NCI-H2029 treated with DMSO at 0.1 percent for 48 hours (cell line): Measurements from ENCODE around the gene GTF2A2.
"Not testable (repeated sequence)": the region's sequence is repeated elsewhere in the genome, so short reads cannot be mapped to it uniquely, and the experiment has no call there.

ENCODE experiments used
- DNase-seq: peaks from one replicate; lab custom pipeline; 2025; lab: John Stamatoyannopoulos, UW

The GTF2A2 gene, protein sequence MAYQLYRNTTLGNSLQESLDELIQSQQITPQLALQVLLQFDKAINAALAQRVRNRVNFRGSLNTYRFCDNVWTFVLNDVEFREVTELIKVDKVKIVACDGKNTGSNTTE

DNA sequence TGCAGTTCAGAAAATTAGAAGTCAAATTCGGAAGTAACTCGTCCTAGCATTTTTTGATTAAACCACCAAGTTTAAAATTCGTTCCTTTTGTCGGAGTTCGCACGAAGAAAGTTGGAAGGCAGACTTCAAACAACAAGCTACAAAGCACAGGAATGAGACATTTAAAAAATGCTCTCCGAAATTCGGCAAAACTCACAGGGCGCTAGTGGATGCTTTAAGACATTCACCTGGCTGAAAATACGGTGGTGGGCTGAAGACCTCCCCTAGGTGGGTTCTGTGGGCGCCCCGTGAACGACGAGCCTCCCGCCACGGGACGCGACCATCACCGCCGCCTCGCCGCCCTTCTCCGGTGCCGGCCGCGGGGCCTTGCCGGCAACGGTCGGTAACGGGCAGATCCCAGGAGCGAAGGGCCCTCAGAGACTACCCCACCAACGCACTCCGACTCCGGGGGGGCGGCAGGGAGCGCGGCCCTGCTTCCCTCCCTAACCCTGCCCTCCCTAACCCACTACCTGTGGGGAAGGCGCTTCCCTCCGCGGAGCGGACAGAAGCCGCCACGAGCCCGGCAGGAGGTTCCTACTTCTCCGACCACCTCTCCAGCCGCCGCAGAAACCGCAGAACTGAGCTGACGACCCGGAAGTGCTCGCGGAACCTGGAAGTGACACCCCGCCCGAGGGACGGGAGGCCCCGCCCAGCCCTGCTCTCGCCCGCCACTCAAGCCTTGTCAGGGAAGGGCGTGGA is at the start of gene GTF2A2:
Gene GTF2A2, minus strand, starts transcription at position 619 of the 738 bp plus-strand sequence. CDS start 5,238 bp downstream, outside the sequence.
- peak; percentile 57 for DNase-seq

DNA sequence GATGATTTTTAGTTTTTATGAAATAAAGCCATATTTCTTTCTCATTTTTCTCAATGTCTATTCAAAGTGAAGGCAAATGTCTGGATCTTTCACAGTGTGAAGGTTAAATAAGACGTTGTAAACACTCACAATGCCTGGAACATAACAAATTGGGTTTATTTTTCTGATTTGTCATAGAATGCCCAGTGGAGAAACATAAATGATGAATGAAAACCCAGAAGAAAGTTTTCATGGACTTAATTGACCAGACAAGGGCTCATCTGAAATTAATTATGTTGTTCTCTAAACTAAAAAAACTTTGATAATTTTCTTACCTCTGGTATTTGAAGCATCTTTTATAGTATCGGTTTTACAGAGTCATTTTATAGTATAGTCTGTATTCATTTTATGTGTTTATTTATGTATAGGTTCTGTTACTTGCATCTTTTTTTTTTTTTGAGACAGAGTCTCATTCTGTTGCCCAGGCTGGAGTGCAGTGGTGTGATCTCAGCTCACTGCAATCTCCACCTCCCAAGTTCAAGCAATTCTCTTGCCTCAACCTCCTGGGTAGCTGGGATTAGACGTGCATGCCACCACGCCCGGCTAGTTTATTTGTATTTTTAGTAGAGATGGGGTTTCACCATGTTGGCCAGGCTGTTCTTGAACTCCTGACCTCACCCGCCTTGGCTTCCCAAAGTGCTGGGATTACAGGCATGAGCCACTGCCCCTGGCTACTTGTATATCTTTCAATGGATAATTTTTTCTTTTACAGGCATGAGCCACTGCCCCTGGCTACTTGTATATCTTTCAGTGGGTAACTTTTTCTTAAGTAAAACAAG is 46.9 kb upstream of the GTF2A2 start:
- no peak for DNase-seq

DNA sequence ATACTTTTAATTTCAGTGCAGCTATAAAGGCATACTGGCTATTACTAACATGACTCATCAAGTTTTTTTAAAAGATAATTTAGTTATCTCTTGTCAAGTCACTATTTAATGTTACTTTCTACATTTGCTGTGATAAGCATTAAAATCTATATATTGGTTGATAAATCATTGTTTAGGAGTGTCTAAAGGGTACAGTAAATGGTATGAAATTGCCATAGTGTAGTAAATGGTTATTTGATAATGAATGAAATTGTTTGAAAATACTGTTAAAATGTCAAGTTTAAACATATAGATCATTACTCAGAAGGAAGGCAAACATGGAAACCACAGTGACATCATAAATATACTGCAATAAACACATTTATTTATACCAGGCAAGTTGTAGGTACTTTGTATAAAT is 45.0 kb upstream of the GTF2A2 start:
- no peak for DNase-seq

DNA sequence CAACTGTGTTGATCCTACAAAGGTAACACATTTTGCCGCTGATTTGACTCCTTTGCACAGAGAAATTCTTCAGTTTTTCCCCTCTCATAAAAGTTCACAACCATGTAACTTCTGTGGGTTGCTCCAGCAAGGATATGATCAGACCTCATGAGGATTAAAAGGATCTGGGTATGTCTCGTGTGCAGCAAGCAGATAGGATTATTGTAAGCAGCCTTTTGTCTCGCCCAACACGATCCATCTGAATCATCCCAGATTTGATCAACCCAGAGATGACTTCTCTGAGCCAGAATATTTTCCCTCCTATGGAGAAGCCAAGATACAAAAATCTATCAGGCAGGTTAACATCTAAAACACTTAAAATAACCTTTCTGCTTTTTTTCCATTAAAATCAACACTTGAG is 44.6 kb upstream of the GTF2A2 start:
- DNase-seq: no peak

DNA sequence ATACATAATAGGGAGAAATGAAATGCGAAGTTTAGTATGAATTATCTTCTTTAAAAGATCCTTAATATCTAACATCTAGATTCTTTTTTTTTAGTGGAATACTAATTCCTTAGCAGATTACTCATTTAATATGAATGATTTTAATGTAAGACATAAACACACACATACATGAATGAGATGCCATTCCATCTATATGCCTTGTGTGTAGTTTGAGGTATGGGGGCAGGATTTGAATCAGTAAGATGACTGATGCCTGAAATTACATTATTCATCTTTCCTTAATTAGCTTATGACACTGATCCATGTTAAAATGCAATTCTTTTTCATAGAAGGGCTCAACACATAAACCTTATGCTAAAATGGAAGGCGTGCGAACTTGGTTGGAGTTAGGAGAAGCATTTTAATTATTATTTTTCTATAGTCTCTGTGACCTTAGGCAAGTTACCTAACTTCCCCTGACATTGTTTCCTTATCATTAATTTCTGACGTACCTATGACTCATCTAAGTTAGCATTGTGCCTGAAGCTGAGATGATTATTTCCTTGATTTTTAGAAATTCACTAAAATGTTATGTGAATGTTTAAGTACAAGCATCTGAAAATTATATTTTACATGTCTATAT is 42.6 kb upstream of the GTF2A2 start:
- DNase-seq: no peak

DNA sequence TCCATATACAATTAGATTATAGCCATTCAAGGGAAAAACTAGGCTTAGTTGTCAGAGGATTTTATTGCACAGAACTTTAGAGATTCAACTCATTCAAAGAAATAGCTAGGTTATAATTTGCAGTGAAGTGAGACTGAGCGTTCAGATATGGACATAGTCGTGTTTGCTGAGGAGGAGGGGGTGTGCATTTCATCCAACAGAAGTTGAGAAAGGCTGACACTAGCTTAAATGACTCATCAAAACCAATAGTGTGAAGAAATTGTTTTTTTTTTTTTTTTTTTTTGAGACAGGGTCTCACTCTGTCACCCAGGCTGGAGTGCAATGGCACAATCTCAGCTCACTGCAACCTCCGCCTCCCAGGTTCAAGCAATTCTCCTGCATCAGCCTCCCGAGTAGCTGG is 40.8 kb upstream of the GTF2A2 start:
- DNase-seq: not testable (repeated sequence)

DNA sequence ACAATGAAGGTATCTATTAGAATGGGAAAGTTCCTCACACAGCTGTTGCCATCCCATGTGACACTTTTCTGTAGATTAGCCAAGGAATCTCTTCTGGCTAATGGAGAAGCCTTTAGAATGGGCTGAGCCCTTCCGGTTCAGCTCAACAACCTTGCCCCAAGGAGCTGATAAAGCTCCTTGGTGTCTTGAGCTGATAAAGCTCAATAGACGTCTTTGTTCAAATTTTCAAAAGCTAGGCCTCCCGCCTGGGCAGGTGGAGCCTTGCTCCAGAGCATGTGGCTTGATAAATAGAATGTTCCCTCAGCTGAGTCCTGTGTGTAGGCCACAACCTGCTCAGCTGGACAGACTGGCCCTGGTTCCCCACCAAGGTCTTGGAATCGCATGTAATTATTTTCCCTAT is 39.0 kb upstream of the GTF2A2 start:
- DNase-seq: no peak

DNA sequence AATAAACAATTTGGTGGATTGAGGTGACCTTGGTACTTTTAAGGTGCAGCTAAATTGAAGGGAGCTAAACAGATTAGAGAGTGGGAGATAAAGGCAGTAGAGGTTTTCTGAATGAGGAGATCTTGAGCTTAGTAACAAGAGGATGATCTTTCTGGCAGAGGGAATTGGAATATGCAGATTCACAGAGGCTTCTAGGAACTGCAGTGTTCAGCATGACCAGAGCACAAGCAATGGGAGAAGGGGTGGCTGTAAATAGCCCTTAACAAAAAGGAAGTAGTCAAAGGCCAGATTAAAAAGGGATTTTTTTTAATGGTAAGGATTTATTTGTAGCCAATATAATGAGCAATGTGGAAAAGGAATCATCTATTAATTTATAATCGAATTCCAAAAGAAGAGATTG is 37.5 kb upstream of the GTF2A2 start:
- no peak for DNase-seq

DNA sequence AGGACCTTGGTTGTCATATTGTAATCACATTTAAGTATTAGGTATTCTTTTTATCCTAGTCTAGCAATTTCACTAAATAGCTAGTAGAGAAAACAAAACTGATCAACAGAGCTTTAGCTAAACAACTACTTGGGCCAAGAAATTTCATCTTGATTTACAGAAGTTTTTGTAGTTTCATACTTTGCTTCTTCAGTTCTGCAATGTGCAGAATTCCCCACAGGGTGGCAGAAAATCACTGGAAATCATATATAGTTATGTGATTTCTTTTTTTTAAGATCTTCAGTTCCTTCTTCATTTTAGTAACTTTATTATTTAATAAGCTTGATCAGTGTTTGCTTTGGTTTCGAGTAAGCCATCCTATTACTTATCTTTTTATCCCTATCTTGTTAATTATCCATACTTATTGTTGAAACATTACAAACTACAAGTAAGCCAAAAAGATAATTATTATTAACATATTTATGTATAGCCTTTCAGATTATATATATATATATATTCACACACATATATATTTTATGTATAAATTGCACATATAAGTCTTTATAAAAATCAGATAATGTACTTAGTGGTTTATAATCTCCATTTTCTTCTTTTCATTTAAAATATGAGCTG is 34.0 kb upstream of the GTF2A2 start:
- DNase-seq: no peak

DNA sequence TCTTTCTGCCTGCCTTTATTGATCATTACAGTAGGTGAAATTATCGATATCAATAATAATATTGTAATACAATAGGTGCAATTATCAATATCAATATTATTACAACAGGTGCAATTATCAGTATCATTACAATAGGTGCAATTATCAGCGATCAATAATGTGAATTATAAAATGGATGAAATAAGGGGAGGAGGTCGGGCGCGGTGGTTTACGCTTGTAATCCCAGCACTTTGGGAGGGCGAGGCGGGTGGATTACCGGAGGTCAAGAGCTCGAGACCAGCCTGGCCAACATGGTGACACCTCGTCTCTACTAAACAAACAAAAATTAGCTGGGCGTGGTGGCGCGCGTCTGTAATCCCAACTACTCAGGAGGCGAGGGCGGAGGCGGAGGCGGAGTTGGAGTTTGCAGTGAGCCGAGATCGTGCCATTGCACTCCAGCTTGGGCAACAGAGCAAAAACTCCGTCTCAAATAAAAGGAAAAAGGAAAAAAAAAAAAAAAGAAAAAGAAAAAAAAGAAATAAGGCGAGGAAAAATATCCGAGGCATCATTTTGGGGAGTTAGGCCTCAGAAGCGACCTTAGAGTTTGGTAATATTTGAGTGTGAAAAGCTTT is 32.4 kb upstream of the GTF2A2 start:
- no peak for DNase-seq

DNA sequence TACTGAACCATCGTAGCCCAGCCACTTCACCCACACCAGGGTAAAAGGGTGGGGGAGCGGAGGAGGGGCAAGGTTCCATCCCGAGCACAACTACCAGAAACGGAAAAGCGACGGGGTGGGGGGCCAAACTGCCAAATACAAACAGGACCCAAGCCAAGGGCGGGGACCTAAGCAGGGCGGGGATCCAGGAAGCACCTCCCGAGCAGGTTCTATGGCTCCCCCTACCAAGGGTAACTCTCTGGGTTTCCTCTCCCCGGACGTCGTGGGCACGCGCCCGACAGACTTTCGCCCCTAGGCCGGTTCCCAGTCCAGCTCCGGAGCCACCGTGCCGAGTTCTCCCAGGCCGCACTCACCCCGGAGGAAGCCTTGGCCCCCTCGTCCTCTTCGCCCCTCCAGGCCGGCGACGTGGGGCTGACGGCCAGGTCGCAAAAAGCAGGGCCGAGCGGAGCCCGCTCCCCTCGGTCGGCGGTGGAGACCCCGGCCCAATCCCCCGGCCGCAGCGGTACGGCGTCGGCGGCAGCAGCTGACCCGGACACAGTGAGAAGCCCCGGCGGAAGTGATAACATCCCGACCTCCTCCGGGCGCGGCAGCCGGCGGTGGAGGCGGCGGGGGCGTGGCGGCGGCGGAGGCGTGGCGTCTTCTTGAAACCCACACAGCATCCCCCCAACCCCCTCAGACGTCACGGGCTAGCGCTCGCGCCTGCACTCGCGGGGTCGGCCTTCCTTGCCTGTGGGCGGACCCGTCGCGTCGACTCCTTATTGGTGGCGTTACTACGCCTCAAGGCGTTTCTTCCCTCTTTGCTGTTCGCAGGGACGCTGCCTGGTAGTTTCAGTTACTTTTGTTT is 31.7 kb upstream of the GTF2A2 start, which contains the start of gene BNIP2:
Gene BNIP2, minus strand, starts transcription at position 539 of the 844 bp plus-strand sequence. CDS start 6,863 bp downstream, outside the sequence.
- peak; percentile 36 for DNase-seq

DNA sequence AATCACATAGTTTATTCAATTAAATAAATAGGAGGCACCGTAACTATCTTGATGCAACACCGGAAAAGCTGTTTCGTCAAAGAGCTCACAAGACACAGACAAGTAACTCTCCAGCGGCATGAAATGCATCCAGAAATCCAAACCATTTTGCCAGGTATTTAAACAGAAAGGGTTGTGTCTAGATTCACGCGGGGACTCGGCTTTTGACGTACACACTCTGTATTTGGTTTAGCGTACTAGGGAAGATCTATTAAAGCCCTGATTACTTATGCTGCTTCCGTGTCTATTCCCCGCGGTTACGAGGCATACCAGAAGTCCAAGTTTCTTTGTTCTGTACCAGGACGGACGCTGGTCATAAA is 31.1 kb upstream of the GTF2A2 start:
- DNase-seq: no peak

DNA sequence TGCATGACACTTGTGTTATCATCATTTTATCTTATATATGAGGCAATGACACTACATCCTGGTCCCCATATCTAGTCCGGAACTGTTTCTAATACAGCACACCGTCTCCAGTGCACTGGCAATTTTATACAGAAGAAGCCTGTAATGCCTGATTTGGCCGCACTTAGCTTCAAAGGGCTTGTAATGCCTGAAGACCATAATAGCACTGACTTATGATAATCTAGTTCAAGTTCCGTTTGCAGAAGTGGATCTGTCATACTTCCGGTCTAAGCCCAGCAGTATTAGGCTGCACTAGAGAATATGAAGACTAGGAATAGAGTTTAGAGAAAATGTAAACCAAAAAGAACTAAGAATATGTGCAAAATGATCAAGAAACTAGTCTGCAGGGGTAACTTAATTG is 30.5 kb upstream of the GTF2A2 start:
- DNase-seq: no peak

DNA sequence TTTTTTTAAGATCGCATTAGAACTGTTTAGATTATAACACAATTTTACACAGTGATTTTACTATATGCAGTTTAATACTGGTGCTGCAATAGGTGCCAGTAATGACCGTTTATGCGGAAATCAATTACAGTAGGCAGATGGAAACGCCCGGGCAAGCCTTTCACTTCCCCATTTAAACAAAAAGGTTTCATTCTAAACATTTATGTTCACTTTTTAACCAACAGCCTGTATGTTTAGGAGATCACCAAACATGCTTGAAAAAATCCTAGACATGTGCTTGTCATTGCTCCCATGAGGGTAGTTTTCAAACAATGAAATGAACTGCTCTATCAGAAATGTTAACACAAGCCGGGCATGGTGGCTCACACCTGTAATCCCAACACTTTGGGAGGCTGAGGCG is 29.1 kb upstream of the GTF2A2 start:
- DNase-seq: no peak

DNA sequence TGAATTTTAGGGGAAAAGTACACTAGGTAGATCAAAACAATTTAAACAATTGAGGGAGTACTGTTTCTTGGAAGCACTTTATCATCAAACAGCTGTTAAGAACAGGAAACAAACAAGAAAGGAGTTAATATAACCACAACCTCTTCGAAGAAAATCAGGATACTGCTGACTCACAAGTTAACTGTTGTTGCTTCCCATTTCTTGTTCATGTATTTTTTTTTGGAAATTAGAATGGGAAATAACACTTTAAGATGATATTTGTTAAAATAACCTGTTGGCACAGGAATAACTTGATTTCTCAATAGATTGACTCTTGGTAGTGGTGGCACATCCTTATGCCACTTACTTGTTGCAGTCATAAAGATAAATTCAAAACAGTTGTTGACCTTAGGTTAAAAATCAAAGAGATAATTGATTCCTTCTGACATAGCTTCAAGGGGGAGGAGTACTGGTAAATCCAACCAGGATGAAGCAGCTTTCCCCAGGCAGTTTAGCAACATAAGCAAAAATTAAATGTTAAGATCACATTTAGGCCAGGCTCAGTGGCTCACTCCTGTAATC is 28.5 kb upstream of the GTF2A2 start:
- no peak for DNase-seq

DNA sequence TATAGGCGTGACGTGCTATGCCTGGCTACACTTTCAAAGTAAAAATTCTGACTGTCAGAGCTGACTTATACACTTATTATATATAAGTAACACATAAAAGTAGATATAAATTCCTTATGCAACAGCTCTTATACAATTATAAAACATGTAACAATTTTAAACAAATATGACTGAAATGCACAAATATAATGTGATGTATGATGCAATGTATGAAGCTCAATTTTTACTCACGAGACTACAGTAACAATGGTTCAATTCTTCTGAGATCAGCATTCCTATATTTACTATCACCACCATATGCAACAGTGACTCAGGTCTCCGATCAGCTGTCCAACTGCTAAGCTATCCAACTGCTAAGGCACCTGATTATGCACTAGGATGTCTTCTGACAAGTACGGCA is 23.6 kb upstream of the GTF2A2 start:
- no peak for DNase-seq

DNA sequence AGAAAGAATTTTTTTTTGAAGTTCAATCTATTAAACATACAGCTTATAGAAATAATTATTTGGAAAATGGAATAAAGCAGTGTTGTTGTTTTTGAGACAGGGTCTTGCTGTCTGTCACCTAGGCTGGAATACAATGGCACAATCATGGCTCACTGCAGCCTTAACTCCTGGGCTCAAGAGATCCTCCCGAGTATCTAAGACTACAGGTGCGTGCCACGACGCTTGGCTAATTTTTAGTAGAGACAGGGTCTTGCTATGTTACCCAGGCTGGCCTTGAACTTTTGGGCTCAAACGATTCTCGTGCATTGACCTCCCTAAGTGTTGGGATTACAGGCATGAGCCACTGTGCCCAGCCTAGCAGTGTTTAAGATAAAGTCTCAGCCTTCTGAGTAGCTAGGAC is 23.0 kb upstream of the GTF2A2 start:
- no peak for DNase-seq

DNA sequence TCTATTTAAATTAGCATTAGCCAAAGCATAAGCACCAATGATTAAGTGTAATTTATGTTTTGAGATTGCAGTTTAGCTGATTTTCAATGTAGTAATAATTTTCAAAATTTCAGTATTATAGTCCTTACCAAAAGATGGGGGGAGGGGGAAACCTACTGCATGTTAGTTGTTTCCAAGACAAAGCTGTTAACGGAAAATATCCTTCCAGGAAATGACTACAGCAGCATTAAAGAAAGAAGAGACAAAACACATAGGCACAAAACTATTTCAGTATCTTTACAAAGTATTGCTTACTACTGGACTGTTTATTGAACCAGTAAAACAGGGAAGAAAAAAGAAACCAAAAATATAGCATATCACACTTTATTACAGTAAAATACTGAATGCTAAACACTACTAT is 21.3 kb upstream of the GTF2A2 start:
- DNase-seq: no peak

DNA sequence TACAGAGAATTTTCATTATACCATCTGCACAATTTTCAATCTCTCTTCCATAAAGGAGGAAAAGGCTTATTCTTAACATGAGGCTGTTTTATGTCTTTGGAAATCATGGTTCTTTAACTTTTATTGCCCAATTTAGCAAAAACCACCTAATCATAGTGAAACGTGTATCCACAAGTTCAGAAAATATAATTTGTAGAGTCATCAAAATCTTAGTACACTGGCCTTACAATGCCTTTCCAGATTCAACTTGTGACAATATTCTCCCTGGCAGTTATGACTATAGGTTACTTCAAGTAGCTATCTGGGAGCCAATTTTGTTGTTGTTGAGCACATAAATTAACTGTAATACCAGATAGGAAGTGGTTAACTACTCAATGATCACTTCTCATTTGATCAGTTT is 20.9 kb upstream of the GTF2A2 start:
- no peak for DNase-seq

DNA sequence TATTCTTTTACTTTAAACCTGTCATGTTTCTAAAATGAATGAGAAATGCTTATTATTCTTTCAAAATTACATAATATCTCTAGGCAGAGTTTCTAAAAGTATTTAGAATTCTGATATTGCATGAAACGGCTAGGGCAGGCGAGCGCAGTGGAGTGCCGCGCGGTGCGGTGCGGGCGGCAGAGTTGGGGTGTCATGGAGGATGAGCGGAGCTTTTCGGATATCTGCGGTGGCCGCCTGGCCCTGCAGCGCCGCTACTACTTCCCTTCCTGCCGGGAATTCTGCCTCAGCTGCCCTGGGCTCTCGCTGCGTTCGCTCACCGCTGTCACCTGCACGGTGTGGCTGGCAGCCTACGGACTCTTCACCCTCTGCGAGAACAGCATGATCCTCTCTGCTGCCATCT is 19.2 kb upstream of the GTF2A2 start:
- no peak for DNase-seq
